SK-N-SH (cell line): Measurements from ENCODE around the gene CERCAM. TPM values are rescaled to one million over a fixed set of nuclear protein-coding genes. Genes with fewer than 3 reads are reported as not detected.

Experiments
- CTCF ChIA-PET: fragments of 300-600, 350-600 bp; formaldehyde crosslinking; extraction: SDS; loops from one replicate; lab custom pipeline; 2021; lab: Yijun Ruan, JAX
- POLR2A ChIA-PET: fragments of 350-600 bp; sonication (Branson Sonifier 250); formaldehyde crosslinking; extraction: SDS; loops from one replicate; lab custom pipeline; 2020; ENCODE audit warnings: antibody characterized with exemption, inconsistent platforms; lab: Yijun Ruan, JAX
- DNase-seq: peaks from one replicate; pipeline ENCODE4 v3.0.0; 2012
- H2AFZ ChIP-seq: fragments of 200-600 bp; sonication (generic); 2 replicates; pipeline ENCODE4 v1.8.1; 2016; ENCODE audit warnings: antibody characterized with exemption, mild to moderate bottlenecking, low read depth
- H3F3A ChIP-seq: fragments of 200-600 bp; sonication (generic); replicated peaks from 2 replicates; pipeline ENCODE3; 2016; ENCODE audit warnings: antibody characterized with exemption, mild to moderate bottlenecking; ENCODE audit not compliant: insufficient read depth
- H3K27ac ChIP-seq, 2 experiments: fragments of 200-500 bp in 1 of 2; fragments of 200-600 bp in 1 of 2; sonication (Bioruptor generic) in 1 of 2; sonication (generic), shearing (Covaris generic) in 1 of 2; 2 replicates each; pipeline versions ENCODE4 v1.5.1 to v1.6.1; 2014 to 2016; ENCODE audit warnings: low read depth in 2 of 2, inconsistent platforms in 1 of 2, low read length in 1 of 2, mild to moderate bottlenecking in 1 of 2, mixed read lengths in 1 of 2
- H3K27me3 ChIP-seq: fragments of 200-600 bp; sonication (generic), shearing (Covaris generic); 2 replicates; pipeline ENCODE4 v1.6.1; 2016; ENCODE audit warnings: mixed run types; ENCODE audit not compliant: insufficient read depth
- H3K36me3 ChIP-seq, 2 experiments: fragments of 200-500 bp in 1 of 2; fragments of 200-600 bp in 1 of 2; sonication (Bioruptor generic) in 1 of 2; sonication (generic) in 1 of 2; replicated peaks in 1 of 2; 2 replicates each; pipeline versions ENCODE3 to v1.5.1; 2014 to 2016; ENCODE audit warnings: low read length in 1 of 2, mild to moderate bottlenecking in 1 of 2; ENCODE audit not compliant: insufficient read depth in 2 of 2, control insufficient read depth in 1 of 2
- H3K4me1 ChIP-seq, 2 experiments: fragments of 200-500 bp in 1 of 2; fragments of 200-600 bp in 1 of 2; sonication (Bioruptor generic) in 1 of 2; sonication (generic), shearing (Covaris generic) in 1 of 2; 2 replicates each; pipeline versions ENCODE4 v1.5.1 to v1.6.1; 2014 to 2016; ENCODE audit warnings: low read depth in 1 of 2, low read length in 1 of 2, mixed run types in 1 of 2; ENCODE audit not compliant: insufficient read depth in 2 of 2, control insufficient read depth in 1 of 2
- H3K4me2 ChIP-seq: fragments of 200-600 bp; sonication (generic), shearing (Covaris generic); 2 replicates; pipeline ENCODE4 v1.6.1; 2017; ENCODE audit warnings: mixed run types
- H3K4me3 ChIP-seq, 2 experiments: fragments of 200-500 bp in 1 of 2; fragments of 200-600 bp in 1 of 2; sonication (Bioruptor generic) in 1 of 2; sonication (generic), shearing (Covaris generic) in 1 of 2; 2 replicates each; pipeline versions ENCODE4 v1.5.1 to v1.8.1; 2014 to 2016; ENCODE audit warnings: low read depth in 2 of 2, inconsistent platforms in 1 of 2, low read length in 1 of 2, mild to moderate bottlenecking in 1 of 2, mixed read lengths in 1 of 2, moderate library complexity in 1 of 2
- H3K79me2 ChIP-seq: fragments of 200-600 bp; sonication (generic); 2 replicates; pipeline ENCODE4 v1.8.1; 2017; ENCODE audit warnings: mild to moderate bottlenecking; ENCODE audit not compliant: insufficient read depth
- H3K9ac ChIP-seq: fragments of 200-600 bp; sonication (generic); 2 replicates; pipeline ENCODE4 v1.6.1; 2017; ENCODE audit warnings: mixed run types
- H3K9me2 ChIP-seq: fragments of 200-600 bp; sonication (generic); 2 replicates; pipeline ENCODE4 v1.6.1; 2017; ENCODE audit warnings: mixed run types
- H3K9me3 ChIP-seq: fragments of 200-600 bp; sonication (generic); 2 replicates; pipeline ENCODE4 v1.6.1; 2017; ENCODE audit warnings: mixed run types, mild to moderate bottlenecking, moderate library complexity
- H4K20me1 ChIP-seq: fragments of 200-600 bp; sonication (generic); 2 replicates; pipeline ENCODE4 v1.6.1; 2017; ENCODE audit warnings: mild to moderate bottlenecking, mixed run types; ENCODE audit not compliant: insufficient read depth
- CHD2 ChIP-seq: fragments of 150-350 bp; IDR thresholded peaks from 2 replicates; pipeline ENCODE4 v1.6.1; 2018; ENCODE audit warnings: low read length; ENCODE audit not compliant: partially characterized antibody
- EZH2phosphoT487 ChIP-seq: fragments of 200-600 bp; sonication (generic); IDR thresholded peaks from 2 replicates; pipeline ENCODE4 v1.6.1; 2017; ENCODE audit warnings: low read depth, mixed run types, mild to moderate bottlenecking, antibody characterized with exemption, moderate library complexity, borderline replicate concordance
- FOSL2 ChIP-seq: IDR thresholded peaks from 2 replicates; pipeline ENCODE4 v1.4.0; 2012; ENCODE audit warnings: low read depth, mild to moderate bottlenecking, moderate library complexity, borderline replicate concordance
- FOXM1 ChIP-seq: IDR thresholded peaks from 2 replicates; pipeline ENCODE4 v1.4.0; 2012; ENCODE audit warnings: low read depth, mild to moderate bottlenecking
- MEF2A ChIP-seq: IDR thresholded peaks from 2 replicates; pipeline ENCODE4 v1.4.0; 2012; ENCODE audit warnings: low read depth, borderline replicate concordance
- MXI1 ChIP-seq: IDR thresholded peaks from 2 replicates; pipeline ENCODE4 v1.6.1; 2012; ENCODE audit warnings: mild to moderate bottlenecking, low read depth, low read length, improper control_type of control experiment
- NFIC ChIP-seq: IDR thresholded peaks from 2 replicates; pipeline ENCODE4 v1.4.0; 2012; ENCODE audit warnings: borderline replicate concordance
- POLR2AphosphoS5 ChIP-seq: IDR thresholded peaks from 2 replicates; pipeline ENCODE4 v1.6.1; 2012; ENCODE audit warnings: low read depth, low read length
- SIN3A ChIP-seq: IDR thresholded peaks from 2 replicates; pipeline ENCODE4 v1.6.1; 2012; ENCODE audit warnings: low read depth, mild to moderate bottlenecking, low read length, moderate library complexity, borderline replicate concordance
- TAF1 ChIP-seq: IDR thresholded peaks from 2 replicates; pipeline ENCODE4 v1.6.1; 2012; ENCODE audit warnings: low read depth, mild to moderate bottlenecking, low read length, moderate library complexity, borderline replicate concordance
- TEAD4 ChIP-seq: IDR thresholded peaks from 2 replicates; pipeline ENCODE4 v1.4.0; 2012; ENCODE audit warnings: mild to moderate bottlenecking, borderline replicate concordance; ENCODE audit not compliant: insufficient read depth
- USF2 ChIP-seq: fragments of 150-350 bp; IDR thresholded peaks from 2 replicates; pipeline ENCODE4 v1.6.1; 2017; ENCODE audit warnings: antibody characterized with exemption, low read length, low read depth, borderline replicate concordance
- ZBTB33 ChIP-seq: IDR thresholded peaks from 2 replicates; pipeline ENCODE4 v1.4.0; 2012; ENCODE audit warnings: low read depth, borderline replicate concordance
- WGBS: methylation state at CpG from one replicate; pipeline ENCODE4 v1.1.6; 2017; ENCODE audit warnings: low lambda C conversion rate; 5-methylcytosine and 5-hydroxymethylcytosine counted together
- polyA plus RNA-seq, 3 experiments: library from polyadenylated mRNA; depleted of rRNA; stranded (reverse); fragments of >200 nt; gene quantifications; 2 replicates each; pipeline ENCODE4 v1.2.3, GENCODE V29; 2012
- TF ChIP-seq, protein P1 (sequence below): fragments of 150-350 bp; IDR thresholded peaks from 2 replicates; pipeline ENCODE4 v1.6.1; 2016; ENCODE audit warnings: mild to moderate bottlenecking, low read depth, low read length
- TF ChIP-seq, protein P2 (sequence below): IDR thresholded peaks from 2 replicates; pipeline ENCODE4 v1.4.0; 2012; ENCODE audit warnings: low read depth

The CERCAM gene
- polyA plus RNA-seq, 1 of the 3 experiments (the other 2 are of a cell fraction): 131 TPM

DNA sequence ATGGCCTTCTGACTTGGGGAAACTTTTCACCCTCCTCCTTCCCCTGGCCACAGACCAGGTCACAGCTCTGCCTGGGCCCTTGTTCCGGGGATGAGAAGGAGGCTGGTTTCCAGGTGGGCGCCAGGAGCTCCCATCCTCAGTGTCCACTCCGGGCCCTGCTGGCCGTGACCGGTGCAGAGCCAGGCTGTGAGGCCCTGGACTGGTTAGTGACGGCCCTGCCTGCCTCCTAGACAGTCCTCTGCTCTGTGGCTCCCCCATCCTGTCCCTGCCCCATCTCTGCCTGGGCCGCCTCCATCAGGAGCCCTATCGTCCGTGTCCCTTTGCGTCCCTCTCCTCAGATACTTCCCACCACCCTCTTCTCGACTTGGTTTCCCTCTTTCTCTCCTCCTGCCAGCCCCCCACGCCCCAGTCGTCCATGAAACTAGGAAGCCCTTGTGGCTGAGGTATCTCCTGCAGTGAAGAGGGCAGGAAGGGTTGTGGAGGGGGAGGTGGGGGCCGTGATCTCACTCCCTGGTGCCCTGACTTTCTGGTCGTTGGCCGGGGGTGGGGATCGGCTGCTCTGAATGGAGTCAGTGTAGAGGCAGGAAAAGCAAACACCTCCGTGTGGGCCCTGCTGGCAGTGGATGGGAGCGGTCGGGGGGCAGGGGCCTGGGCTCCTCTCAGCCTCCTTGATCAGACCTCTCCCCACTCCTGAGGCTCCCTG lies 15.4 kb upstream of the CERCAM start:
- no peak for DNase-seq
- no peaks in the 10 kb centered on the region for H3K79me2 ChIP-seq
- no peak overlapping the region for H2AFZ ChIP-seq
- ChIA-PET POLR2A (no interaction called here), CTCF (interaction anchor here (0.7 to 1.1 kb wide), 3 partner anchors 15 to 202 kb away, joined by 3 to 4 read pairs (median 3); partner anchors contain the start of genes CERCAM and DNM1)
- no peaks in the 10 kb centered on the region for H3K9me2 ChIP-seq
- H3K9ac ChIP-seq: no peak overlapping the region
- H3K4me3 ChIP-seq: no peak overlapping the region
- 86% methylated on average over 19 of the region's 20 CpGs for WGBS
- no peaks in the 10 kb centered on the region for H3K36me3 ChIP-seq
- H3K4me2 ChIP-seq: no peak overlapping the region
- H3F3A ChIP-seq: no peaks in the 10 kb centered on the region
- no peaks in the 10 kb centered on the region for H3K9me3 ChIP-seq
- TF ChIP-seq CHD2: no peak
- TF ChIP-seq TEAD4: no peak
- no peak for TF ChIP-seq TAF1
- no peak for TF ChIP-seq NFIC
- TF ChIP-seq MEF2A: no peak
- TF ChIP-seq ZBTB33: no peak
- no peak for TF ChIP-seq EZH2phosphoT487
- TF ChIP-seq USF2: no peak
- TF ChIP-seq SIN3A: no peak
- TF ChIP-seq, protein P1, sequence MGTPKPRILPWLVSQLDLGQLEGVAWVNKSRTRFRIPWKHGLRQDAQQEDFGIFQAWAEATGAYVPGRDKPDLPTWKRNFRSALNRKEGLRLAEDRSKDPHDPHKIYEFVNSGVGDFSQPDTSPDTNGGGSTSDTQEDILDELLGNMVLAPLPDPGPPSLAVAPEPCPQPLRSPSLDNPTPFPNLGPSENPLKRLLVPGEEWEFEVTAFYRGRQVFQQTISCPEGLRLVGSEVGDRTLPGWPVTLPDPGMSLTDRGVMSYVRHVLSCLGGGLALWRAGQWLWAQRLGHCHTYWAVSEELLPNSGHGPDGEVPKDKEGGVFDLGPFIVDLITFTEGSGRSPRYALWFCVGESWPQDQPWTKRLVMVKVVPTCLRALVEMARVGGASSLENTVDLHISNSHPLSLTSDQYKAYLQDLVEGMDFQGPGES: no peak
- TF ChIP-seq, protein P2, sequence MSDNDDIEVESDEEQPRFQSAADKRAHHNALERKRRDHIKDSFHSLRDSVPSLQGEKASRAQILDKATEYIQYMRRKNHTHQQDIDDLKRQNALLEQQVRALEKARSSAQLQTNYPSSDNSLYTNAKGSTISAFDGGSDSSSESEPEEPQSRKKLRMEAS: no peak
- TF ChIP-seq MXI1: no peak
- no peak for TF ChIP-seq POLR2AphosphoS5
- no peak for TF ChIP-seq FOSL2
- no peak for TF ChIP-seq FOXM1
- H3K27ac ChIP-seq: no peak overlapping the region
- no peaks in the 10 kb centered on the region for H4K20me1 ChIP-seq
- H3K27me3 ChIP-seq: no peaks in the 10 kb centered on the region
- no peaks in the 10 kb centered on the region for H3K4me1 ChIP-seq
